HepG2 (cell line): ENCODE data around the gene COG1. TPM values are rescaled to one million over a fixed set of nuclear protein-coding genes. Genes with fewer than 3 reads are reported as not detected.

Experiments
- ARNT2 ChIP-seq: sonication (generic); formaldehyde crosslinking; IDR thresholded peaks from 2 replicates; pipeline ENCODE4 v1.8.0; 2022; ENCODE audit warnings: mild to moderate bottlenecking, low read depth, missing genetic modification reagents, moderate library complexity
- ARNTL ChIP-seq: sonication (generic); formaldehyde crosslinking; IDR thresholded peaks from 2 replicates; pipeline ENCODE4 v1.4.0; 2020; ENCODE audit warnings: mild to moderate bottlenecking, missing genetic modification reagents
- FOSL2 ChIP-seq: sonication (generic); formaldehyde crosslinking; IDR thresholded peaks from 2 replicates; pipeline ENCODE4 v1.4.0; 2020; ENCODE audit warnings: missing genetic modification reagents
- HHEX ChIP-seq: IDR thresholded peaks from 2 replicates; pipeline ENCODE4 v1.6.1; 2016; ENCODE audit warnings: control low read depth
- HNF4A ChIP-seq: sonication (generic); formaldehyde crosslinking; IDR thresholded peaks from 2 replicates; pipeline ENCODE4 v1.4.0; 2020; ENCODE audit warnings: missing genetic modification reagents
- MTA3 ChIP-seq: sonication (generic); formaldehyde crosslinking; IDR thresholded peaks from 2 replicates; pipeline ENCODE4 v1.4.0; 2020; ENCODE audit warnings: missing genetic modification reagents
- SATB2 ChIP-seq: sonication (generic); formaldehyde crosslinking; IDR thresholded peaks from 2 replicates; pipeline ENCODE4 v1.5.0; 2020; ENCODE audit warnings: missing genetic modification reagents
- SNAI1 ChIP-seq: sonication (generic); formaldehyde crosslinking; IDR thresholded peaks from 2 replicates; pipeline ENCODE4 v1.5.0; 2020; ENCODE audit warnings: mild to moderate bottlenecking, missing genetic modification reagents, borderline replicate concordance
- SP1 ChIP-seq, 2 experiments: fragments of 450-650 bp in 1 of 2; sonication (generic) in 1 of 2; formaldehyde crosslinking in 1 of 2; IDR thresholded peaks; 2 replicates each; pipeline versions ENCODE4 v1.4.0 to v1.6.1; 2016 to 2020; ENCODE audit warnings: missing genetic modification reagents in 1 of 2
- SP4 ChIP-seq: sonication (generic); formaldehyde crosslinking; IDR thresholded peaks from 2 replicates; pipeline ENCODE4 v1.8.1; 2023; ENCODE audit warnings: mild to moderate bottlenecking, missing genetic modification reagents
- ZBTB7B ChIP-seq: sonication (generic); formaldehyde crosslinking; IDR thresholded peaks from 2 replicates; pipeline ENCODE4 v1.4.0; 2020; ENCODE audit warnings: missing genetic modification reagents
- ZFP36L2 ChIP-seq: sonication (generic); formaldehyde crosslinking; IDR thresholded peaks from 2 replicates; pipeline ENCODE4 v1.4.0; 2020; ENCODE audit warnings: missing genetic modification reagents
- ZNF207 ChIP-seq: fragments of 450-650 bp; IDR thresholded peaks from 2 replicates; pipeline ENCODE4 v1.6.1; 2016; ENCODE audit warnings: antibody characterized with exemption, borderline replicate concordance
- ZNF446 ChIP-seq: sonication (generic); formaldehyde crosslinking; IDR thresholded peaks from 2 replicates; pipeline ENCODE4 v1.5.0; 2020; ENCODE audit warnings: mild to moderate bottlenecking, missing genetic modification reagents
- ZNF530 ChIP-seq: sonication (generic); formaldehyde crosslinking; IDR thresholded peaks from 2 replicates; pipeline ENCODE4 v1.5.0; 2020; ENCODE audit warnings: low read depth, mild to moderate bottlenecking, missing genetic modification reagents
- ZNF710 ChIP-seq: sonication (generic); formaldehyde crosslinking; IDR thresholded peaks from 2 replicates; pipeline ENCODE4 v1.5.0; 2020; ENCODE audit warnings: mild to moderate bottlenecking, missing genetic modification reagents, borderline replicate concordance
- ZSCAN31 ChIP-seq: sonication (generic); formaldehyde crosslinking; IDR thresholded peaks from 2 replicates; pipeline ENCODE4 v1.5.0; 2020; ENCODE audit warnings: low read depth, mild to moderate bottlenecking, missing genetic modification reagents
- polyA plus RNA-seq, 8 experiments: library from polyadenylated mRNA; depleted of rRNA in 3 of 8; stranded (reverse) in 7 of 8; unstranded in 1 of 8; fragments of >200 nt; fragmentation: Illumina TruSeq in 4 of 8; extraction: Trizol in 4 of 8; gene quantifications; 2 replicates each; pipeline versions ENCODE4 v1.2.1 to v1.2.3, GENCODE V29; 2011 to 2016; ENCODE audit warnings: low read depth in 4 of 8, missing spikeins in 1 of 8, mixed read lengths in 1 of 8; ENCODE audit not compliant: insufficient read depth in 1 of 8
- total RNA-seq, 5 experiments: library from RNA; depleted of rRNA; stranded (reverse); fragments of >200 nt; fragmentation: Illumina TruSeq; extraction: Trizol; gene quantifications; 2 replicates each; pipeline ENCODE4 v1.2.3, GENCODE V29; 2016; ENCODE audit warnings: low read depth in 1 of 5
- TF ChIP-seq, protein P1 (sequence below): IDR thresholded peaks from 2 replicates; pipeline ENCODE4 v1.6.1; 2016; ENCODE audit warnings: mild to moderate bottlenecking
- TF ChIP-seq, protein P2 (sequence below): sonication (generic); formaldehyde crosslinking; IDR thresholded peaks from 2 replicates; pipeline ENCODE4 v1.9.0; 2021; ENCODE audit warnings: missing genetic modification reagents, borderline replicate concordance
- TF ChIP-seq, protein P3 (sequence below): sonication (generic); formaldehyde crosslinking; IDR thresholded peaks from 2 replicates; pipeline ENCODE4 v1.8.0; 2022; ENCODE audit warnings: missing genetic modification reagents, mild to moderate bottlenecking, moderate library complexity, borderline replicate concordance

Gene COG1
- total and polyA plus RNA-seq, 2 of the 13 experiments (the other 11 are each of a cell fraction or from before 2014, with no cell fraction given) = 36.6 to 39.7 TPM

- peak; percentile 52; the same call in 1 of the 2 replicates for TF ChIP-seq ZNF710 (CRISPR knock-in tag)
- TF ChIP-seq, protein P1, sequence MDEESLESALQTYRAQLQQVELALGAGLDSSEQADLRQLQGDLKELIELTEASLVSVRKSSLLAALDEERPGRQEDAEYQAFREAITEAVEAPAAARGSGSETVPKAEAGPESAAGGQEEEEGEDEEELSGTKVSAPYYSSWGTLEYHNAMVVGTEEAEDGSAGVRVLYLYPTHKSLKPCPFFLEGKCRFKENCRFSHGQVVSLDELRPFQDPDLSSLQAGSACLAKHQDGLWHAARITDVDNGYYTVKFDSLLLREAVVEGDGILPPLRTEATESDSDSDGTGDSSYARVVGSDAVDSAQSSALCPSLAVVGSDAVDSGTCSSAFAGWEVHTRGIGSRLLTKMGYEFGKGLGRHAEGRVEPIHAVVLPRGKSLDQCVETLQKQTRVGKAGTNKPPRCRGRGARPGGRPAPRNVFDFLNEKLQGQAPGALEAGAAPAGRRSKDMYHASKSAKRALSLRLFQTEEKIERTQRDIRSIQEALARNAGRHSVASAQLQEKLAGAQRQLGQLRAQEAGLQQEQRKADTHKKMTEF (CRISPR knock-in tag) = peak; percentile 47; the same call in 1 of the 2 replicates
- TF ChIP-seq ARNTL (CRISPR knock-in tag) = no peak
- TF ChIP-seq HNF4A (CRISPR knock-in tag) = no peak
- TF ChIP-seq ZNF446 (CRISPR knock-in tag) = no peak
- no peak for TF ChIP-seq MTA3
- TF ChIP-seq SATB2 (CRISPR knock-in tag) = no peak
- TF ChIP-seq ARNT2 (CRISPR knock-in tag) = 0 out of 2 replicates have a peak, but pooled peaks have one; percentile 48
- no peak for TF ChIP-seq ZNF207
- TF ChIP-seq ZSCAN31 (CRISPR knock-in tag) = no peak
- peak; percentile 71 for TF ChIP-seq FOSL2 (CRISPR knock-in tag)
- TF ChIP-seq, protein P2, sequence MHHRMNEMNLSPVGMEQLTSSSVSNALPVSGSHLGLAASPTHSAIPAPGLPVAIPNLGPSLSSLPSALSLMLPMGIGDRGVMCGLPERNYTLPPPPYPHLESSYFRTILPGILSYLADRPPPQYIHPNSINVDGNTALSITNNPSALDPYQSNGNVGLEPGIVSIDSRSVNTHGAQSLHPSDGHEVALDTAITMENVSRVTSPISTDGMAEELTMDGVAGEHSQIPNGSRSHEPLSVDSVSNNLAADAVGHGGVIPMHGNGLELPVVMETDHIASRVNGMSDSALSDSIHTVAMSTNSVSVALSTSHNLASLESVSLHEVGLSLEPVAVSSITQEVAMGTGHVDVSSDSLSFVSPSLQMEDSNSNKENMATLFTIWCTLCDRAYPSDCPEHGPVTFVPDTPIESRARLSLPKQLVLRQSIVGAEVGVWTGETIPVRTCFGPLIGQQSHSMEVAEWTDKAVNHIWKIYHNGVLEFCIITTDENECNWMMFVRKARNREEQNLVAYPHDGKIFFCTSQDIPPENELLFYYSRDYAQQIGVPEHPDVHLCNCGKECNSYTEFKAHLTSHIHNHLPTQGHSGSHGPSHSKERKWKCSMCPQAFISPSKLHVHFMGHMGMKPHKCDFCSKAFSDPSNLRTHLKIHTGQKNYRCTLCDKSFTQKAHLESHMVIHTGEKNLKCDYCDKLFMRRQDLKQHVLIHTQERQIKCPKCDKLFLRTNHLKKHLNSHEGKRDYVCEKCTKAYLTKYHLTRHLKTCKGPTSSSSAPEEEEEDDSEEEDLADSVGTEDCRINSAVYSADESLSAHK (CRISPR knock-in tag) = no peak
- TF ChIP-seq ZFP36L2 (CRISPR knock-in tag) = no peak
- no peak for TF ChIP-seq SNAI1
- TF ChIP-seq, protein P3, sequence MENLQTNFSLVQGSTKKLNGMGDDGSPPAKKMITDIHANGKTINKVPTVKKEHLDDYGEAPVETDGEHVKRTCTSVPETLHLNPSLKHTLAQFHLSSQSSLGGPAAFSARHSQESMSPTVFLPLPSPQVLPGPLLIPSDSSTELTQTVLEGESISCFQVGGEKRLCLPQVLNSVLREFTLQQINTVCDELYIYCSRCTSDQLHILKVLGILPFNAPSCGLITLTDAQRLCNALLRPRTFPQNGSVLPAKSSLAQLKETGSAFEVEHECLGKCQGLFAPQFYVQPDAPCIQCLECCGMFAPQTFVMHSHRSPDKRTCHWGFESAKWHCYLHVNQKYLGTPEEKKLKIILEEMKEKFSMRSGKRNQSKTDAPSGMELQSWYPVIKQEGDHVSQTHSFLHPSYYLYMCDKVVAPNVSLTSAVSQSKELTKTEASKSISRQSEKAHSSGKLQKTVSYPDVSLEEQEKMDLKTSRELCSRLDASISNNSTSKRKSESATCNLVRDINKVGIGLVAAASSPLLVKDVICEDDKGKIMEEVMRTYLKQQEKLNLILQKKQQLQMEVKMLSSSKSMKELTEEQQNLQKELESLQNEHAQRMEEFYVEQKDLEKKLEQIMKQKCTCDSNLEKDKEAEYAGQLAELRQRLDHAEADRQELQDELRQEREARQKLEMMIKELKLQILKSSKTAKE (CRISPR knock-in tag) = no peak
- TF ChIP-seq ZBTB7B (CRISPR knock-in tag) = peak; percentile 40; the same call in 1 of the 2 replicates
- peak; percentile 46; the same call in 1 of the 2 replicates for TF ChIP-seq HHEX
- TF ChIP-seq SP4 = no peak
- no peak for TF ChIP-seq ZNF530 (CRISPR knock-in tag)
- no peak for TF ChIP-seq SP1 (IDR thresholded peaks at IDR 0.05)
- TF ChIP-seq SP1 (CRISPR knock-in tag; IDR thresholded peaks at IDR 0.05) = peak; percentile 41; the same call in 1 of the 2 replicates
Observed at GRCh38 chr17:73189417-73190099, 3.3 kb upstream of the COG1 start (continued).
